HG03280 (cell line): Measurements from ENCODE around the gene RCL1.

Experiments
- ATAC-seq: cut with Tn5 transposase; IDR thresholded peaks from one replicate; pipeline ENCODE4 v1.9.1; 2021; ENCODE audit warnings: mild to moderate bottlenecking, moderate library complexity; ENCODE audit not compliant: unreplicated experiment

The RCL1 gene

GRCh38 chr9:4805191-4805918 is 12.6 kb downstream of the RCL1 start:
- ATAC-seq: no peak

GRCh38 chr9:4810565-4810964 is 17.8 kb downstream of the RCL1 start:
- no peak for ATAC-seq

- no peak for ATAC-seq
These were observed 19.1 kb downstream of the RCL1 start for GRCh38 chr9:4811824-4812223.

GRCh38 chr9:4812858-4813257 is 20.1 kb downstream of the RCL1 start:
- ATAC-seq: no peak

GRCh38 chr9:4814913-4815312 is 22.2 kb downstream of the RCL1 start:
- no peak for ATAC-seq

- ATAC-seq: no peak
These were observed 22.7 kb downstream of the RCL1 start for GRCh38 chr9:4815381-4815956.

- no peak for ATAC-seq
These were observed 27.4 kb downstream of the RCL1 start for GRCh38 chr9:4820168-4820567.

- no peak for ATAC-seq
These were observed 28.4 kb downstream of the RCL1 start for GRCh38 chr9:4821133-4821532.

GRCh38 chr9:4822057-4822456 is 29.3 kb downstream of the RCL1 start:
- ATAC-seq: no peak

GRCh38 chr9:4826417-4827166 is 33.8 kb downstream of the RCL1 start:
- no peak for ATAC-seq

GRCh38 chr9:4827224-4827623 is 34.5 kb downstream of the RCL1 start:
- no peak for ATAC-seq

GRCh38 chr9:4828761-4829160 is 36.0 kb downstream of the RCL1 start:
- ATAC-seq: no peak

GRCh38 chr9:4829969-4830368 is 37.2 kb downstream of the RCL1 start:
- no peak for ATAC-seq

GRCh38 chr9:4830699-4831098 is 38.0 kb downstream of the RCL1 start:
- ATAC-seq: no peak

- no peak for ATAC-seq
These were observed 38.4 kb downstream of the RCL1 start for GRCh38 chr9:4831119-4831518.

GRCh38 chr9:4831944-4832343 is 39.2 kb downstream of the RCL1 start:
- ATAC-seq: no peak

GRCh38 chr9:4832786-4833579 is 40.2 kb downstream of the RCL1 start:
- peak; percentile 46 for ATAC-seq

- no peak for ATAC-seq
These were observed 41.2 kb downstream of the RCL1 start for GRCh38 chr9:4833781-4834560.

- no peak for ATAC-seq
These were observed 43.9 kb downstream of the RCL1 start for GRCh38 chr9:4836676-4837075.
